LNCAP (cell line): ENCODE data around the gene LRG1.

Experiments
- CTCF ChIP-seq: fragments of 450-650 bp; IDR thresholded peaks from 2 replicates; pipeline ENCODE4 v1.5.1; 2017; ENCODE audit warnings: mild to moderate bottlenecking

LRG1 gene

GRCh38 chr19:4578552-4579248 is 38.9 kb upstream of the LRG1 start:
- no peak for TF ChIP-seq CTCF

- no peak for TF ChIP-seq CTCF
These were observed 37.4 kb upstream of the LRG1 start for GRCh38 chr19:4577020-4577782.

GRCh38 chr19:4576016-4576933 is 36.4 kb upstream of the LRG1 start:
- peak; percentile 67 for TF ChIP-seq CTCF

GRCh38 chr19:4575267-4576015 is 35.6 kb upstream of the LRG1 start:
- TF ChIP-seq CTCF: no peak

- no peak for TF ChIP-seq CTCF
These were observed 33.8 kb upstream of the LRG1 start for GRCh38 chr19:4573682-4574081.

GRCh38 chr19:4571305-4571917 is 31.6 kb upstream of the LRG1 start:
- no peak for TF ChIP-seq CTCF
